ENCODE data around the gene CTRL. TPM values are rescaled to one million over a fixed set of nuclear protein-coding genes. Genes with fewer than 3 reads are reported as not detected.

Gene CTRL
- total RNA-seq, 2 donors from 2014 or later = 0.54 to 2.5 TPM

- DNase-seq (ENCODE audit: low spot score) (no peak), ATAC-seq (ENCODE audit: insufficient number of reproducible peaks, low FRiP score, low read depth) (no peak)
- no peak overlapping the region for H3K4me3 ChIP-seq
- no peaks in the 10 kb centered on the region for H3K27me3 ChIP-seq (replicated peaks; ENCODE audit: insufficient read depth)
- peak overlapping the region; percentile 4 to 90 for H3K27ac ChIP-seq
- H3K4me1 ChIP-seq (ENCODE audit: control insufficient read depth in 1 of 2, low read depth in 2 of 2) = peaks cover 12 to 20% of the 10 kb centered on the region in 2 donors
- TF ChIP-seq, protein P1, sequence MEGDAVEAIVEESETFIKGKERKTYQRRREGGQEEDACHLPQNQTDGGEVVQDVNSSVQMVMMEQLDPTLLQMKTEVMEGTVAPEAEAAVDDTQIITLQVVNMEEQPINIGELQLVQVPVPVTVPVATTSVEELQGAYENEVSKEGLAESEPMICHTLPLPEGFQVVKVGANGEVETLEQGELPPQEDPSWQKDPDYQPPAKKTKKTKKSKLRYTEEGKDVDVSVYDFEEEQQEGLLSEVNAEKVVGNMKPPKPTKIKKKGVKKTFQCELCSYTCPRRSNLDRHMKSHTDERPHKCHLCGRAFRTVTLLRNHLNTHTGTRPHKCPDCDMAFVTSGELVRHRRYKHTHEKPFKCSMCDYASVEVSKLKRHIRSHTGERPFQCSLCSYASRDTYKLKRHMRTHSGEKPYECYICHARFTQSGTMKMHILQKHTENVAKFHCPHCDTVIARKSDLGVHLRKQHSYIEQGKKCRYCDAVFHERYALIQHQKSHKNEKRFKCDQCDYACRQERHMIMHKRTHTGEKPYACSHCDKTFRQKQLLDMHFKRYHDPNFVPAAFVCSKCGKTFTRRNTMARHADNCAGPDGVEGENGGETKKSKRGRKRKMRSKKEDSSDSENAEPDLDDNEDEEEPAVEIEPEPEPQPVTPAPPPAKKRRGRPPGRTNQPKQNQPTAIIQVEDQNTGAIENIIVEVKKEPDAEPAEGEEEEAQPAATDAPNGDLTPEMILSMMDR (IDR thresholded peaks at IDR 0.05) = no peak
- H3K9me3 ChIP-seq = no peaks in the 10 kb centered on the region
- H3K36me3 ChIP-seq = peaks cover 76% of the 10 kb centered on the region
Measured at GRCh38 chr16:67945392-67945933, 13.8 kb upstream of the CTRL start.

- DNase-seq (ENCODE audit: low spot score) (no peak), ATAC-seq (ENCODE audit: insufficient number of reproducible peaks, low FRiP score, low read depth) (no peak)
- peaks cover 12 to 20% of the 10 kb centered on the region in 2 donors for H3K4me1 ChIP-seq (ENCODE audit: control insufficient read depth in 1 of 2, low read depth in 2 of 2)
- TF ChIP-seq, protein P1 (IDR thresholded peaks at IDR 0.05) = no peak
- H3K9me3 ChIP-seq = no peaks in the 10 kb centered on the region
- H3K36me3 ChIP-seq = peaks cover 76% of the 10 kb centered on the region
- peak overlapping the region; percentile 7 for H3K4me3 ChIP-seq
- peak overlapping the region; percentile 84 to 90 for H3K27ac ChIP-seq
- no peaks in the 10 kb centered on the region for H3K27me3 ChIP-seq (replicated peaks; ENCODE audit: insufficient read depth)
Measured at GRCh38 chr16:67944690-67945391, 13.2 kb upstream of the CTRL start.

DNA sequence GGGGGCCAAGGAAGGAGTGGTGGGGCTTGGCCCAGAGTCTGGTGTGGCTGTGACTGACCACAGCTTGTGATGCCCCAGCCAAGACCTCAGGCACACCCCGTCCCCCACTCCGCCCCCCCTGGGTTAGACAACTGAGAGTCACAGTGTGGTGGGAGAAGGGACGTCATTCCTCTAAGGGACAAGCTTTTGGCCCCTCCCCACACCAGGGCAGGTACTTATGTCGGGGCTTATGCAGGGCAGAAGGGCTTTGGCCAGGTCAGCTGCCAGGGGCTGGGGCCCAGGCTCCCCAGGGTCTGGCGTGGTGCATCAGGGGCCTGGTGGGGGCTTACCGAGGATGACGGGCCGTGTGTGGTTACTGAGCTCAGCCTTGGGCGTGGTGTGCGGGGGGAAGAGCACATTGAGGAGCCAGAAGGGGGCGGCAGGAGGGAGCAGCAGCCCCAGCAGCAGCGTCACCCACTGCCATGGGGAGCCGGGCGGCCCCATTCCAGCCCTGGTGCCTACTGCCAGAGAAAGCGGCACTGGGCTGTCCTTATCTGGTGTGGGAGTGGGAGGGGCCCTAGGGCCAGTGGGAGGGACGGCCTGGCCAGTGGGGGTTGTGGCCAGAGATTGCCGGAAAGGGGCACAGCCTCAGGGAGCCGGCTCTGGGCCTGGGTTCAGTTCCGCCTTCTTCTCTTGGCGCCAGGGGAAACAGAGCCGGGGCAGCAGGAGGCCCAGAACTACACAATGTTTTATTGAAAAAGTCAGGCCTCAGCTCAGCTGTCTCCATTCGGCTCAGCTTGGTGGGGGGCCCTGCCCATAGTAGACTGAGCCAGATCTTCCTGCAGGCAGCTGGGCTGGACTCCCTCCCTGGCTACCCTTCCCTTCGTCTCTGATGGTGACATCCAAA is 12.2 kb upstream of the CTRL start, which contains the start of gene LCAT:
Gene LCAT (minus strand): TSS at position 502 of the 886 bp plus-strand sequence. CDS start 19 bp downstream, at position 483.
- DNase-seq (ENCODE audit: low spot score) (no peak), ATAC-seq (ENCODE audit: insufficient number of reproducible peaks, low FRiP score, low read depth) (peak; percentile 56)
- Histone ChIP-seq H3K4me3 (peak within 1 kb of the TSS; percentile 24), H3K4me1 (ENCODE audit: control insufficient read depth in 1 of 2, low read depth in 2 of 2) (peaks cover 12 to 20% of the 10 kb centered on the region in 2 donors), H3K36me3 (peaks cover 71% of the 10 kb centered on the region), H3K9me3 (no peaks in the 10 kb centered on the region), H3K27me3 (replicated peaks; ENCODE audit: insufficient read depth) (no peaks in the 10 kb centered on the region), H3K27ac (peak within 1 kb of the TSS; percentile 84 to 90)
- TF ChIP-seq, protein P1 (IDR thresholded peaks at IDR 0.05) = no peak

- H3K4me3 ChIP-seq = no peak overlapping the region
- no peaks in the 10 kb centered on the region for H3K9me3 ChIP-seq
- peak overlapping the region; percentile 84 to 90 for H3K27ac ChIP-seq
- ATAC-seq (ENCODE audit: insufficient number of reproducible peaks, low FRiP score, low read depth) (no peak), DNase-seq (ENCODE audit: low spot score) (no peak)
- peaks cover 12 to 20% of the 10 kb centered on the region in 2 donors for H3K4me1 ChIP-seq (ENCODE audit: control insufficient read depth in 1 of 2, low read depth in 2 of 2)
- H3K36me3 ChIP-seq = peaks cover 65% of the 10 kb centered on the region
- no peaks in the 10 kb centered on the region for H3K27me3 ChIP-seq (replicated peaks; ENCODE audit: insufficient read depth)
- TF ChIP-seq, protein P1 (IDR thresholded peaks at IDR 0.05) = no peak
Measured at GRCh38 chr16:67943256-67943618, 11.6 kb upstream of the CTRL start.

Measured in thoracic aorta (tissue), 2 donors.